Sigmoid colon (tissue), 7 donors: Measurements from ENCODE around the gene UNC93B1. TPM values are rescaled to one million over a fixed set of nuclear protein-coding genes. Genes with fewer than 3 reads are reported as not detected.

ENCODE experiments used
- DNase-seq: peaks from one replicate; pipeline ENCODE4 v3.0.0-alpha.2; 2019
- H3K27ac ChIP-seq, 4 donors: fragments of 200-600 bp; sonication (generic); one replicate each; pipeline ENCODE4 v1.5.1; 2016 to 2019; ENCODE audit warnings: mild to moderate bottlenecking in 1 of 4
- H3K27me3 ChIP-seq, 3 donors: fragments of 200-600 bp; sonication (generic); one replicate each; pipeline ENCODE4 v1.5.1; 2019; ENCODE audit warnings: mild to moderate bottlenecking in 1 of 3
- H3K36me3 ChIP-seq, 4 donors: fragments of 200-600 bp; sonication (generic); one replicate each; pipeline ENCODE4 v1.5.1; 2016 to 2019
- H3K4me1 ChIP-seq, 4 donors: fragments of 200-600 bp; sonication (generic); one replicate each; pipeline ENCODE4 v1.5.1; 2017 to 2019
- H3K4me3 ChIP-seq, 4 donors: fragments of 200-600 bp; sonication (generic); one replicate each; pipeline ENCODE4 v1.5.1; 2017 to 2019; ENCODE audit warnings: mild to moderate bottlenecking in 2 of 4, moderate library complexity in 1 of 4
- H3K9me3 ChIP-seq, 4 donors: fragments of 200-600 bp in 3 of 4; sonication (generic) in 3 of 4; one replicate each; pipeline versions ENCODE4 v1.5.1 to v1.6.1; 2013 to 2019
- EP300 ChIP-seq, 4 donors: sonication (generic); formaldehyde crosslinking; IDR thresholded peaks; one replicate each; pipeline ENCODE4 v1.6.1; 2017; ENCODE audit warnings: antibody characterized with exemption in 4 of 4
- POLR2A ChIP-seq, 2 donors: fragments of 450-650 bp; IDR thresholded peaks; one replicate each; pipeline ENCODE4 v1.6.1; 2016; ENCODE audit warnings: antibody characterized with exemption in 2 of 2, mild to moderate bottlenecking in 2 of 2, moderate library complexity in 2 of 2
- POLR2AphosphoS5 ChIP-seq, 4 donors: sonication (generic); formaldehyde crosslinking; IDR thresholded peaks; one replicate each; pipeline ENCODE4 v1.6.1; 2017; ENCODE audit warnings: antibody characterized with exemption in 4 of 4
- WGBS, 2 donors: extraction: QIAGEN DNeasy Blood & Tissue Kit; methylation state at CpG; one replicate each; pipeline ENCODE4 v1.1.7; 2013; 5-methylcytosine and 5-hydroxymethylcytosine counted together
- intact Hi-C: fragments of 100-400 bp; cut with DNase I; formaldehyde crosslinking; loops from one replicate; pipeline ENCODE4 v1.15.1; 2023
- polyA plus RNA-seq, 3 donors: library from polyadenylated mRNA; stranded (reverse); fragments of 200-250 nt; gene quantifications; one replicate each; pipeline ENCODE4 v1.2.3, GENCODE V29; 2013
- total RNA-seq, 4 donors: library from RNA; depleted of rRNA; stranded (reverse); fragments of >200 nt; gene quantifications; one replicate each; pipeline ENCODE4 v1.1.0, GENCODE V29; 2016
- TF ChIP-seq, protein P1 (sequence below), 4 experiments: fragments of 450-650 bp in 3 of 4; fragments of 200-600 bp in 1 of 4; IDR thresholded peaks; one replicate each; pipeline ENCODE4 v1.5.1; 2016 to 2019; ENCODE audit warnings: antibody characterized with exemption in 4 of 4, mild to moderate bottlenecking in 3 of 4, moderate library complexity in 2 of 4
- donor health status: healthy with polysubstance abuse.
- donor health status: Bipolar disorder and iron deficiency.
- donor health status: healthy.

Gene UNC93B1
- total and polyA plus RNA-seq, 7 donors = 11.4 to 52.7 (median 25.0) TPM

DNA sequence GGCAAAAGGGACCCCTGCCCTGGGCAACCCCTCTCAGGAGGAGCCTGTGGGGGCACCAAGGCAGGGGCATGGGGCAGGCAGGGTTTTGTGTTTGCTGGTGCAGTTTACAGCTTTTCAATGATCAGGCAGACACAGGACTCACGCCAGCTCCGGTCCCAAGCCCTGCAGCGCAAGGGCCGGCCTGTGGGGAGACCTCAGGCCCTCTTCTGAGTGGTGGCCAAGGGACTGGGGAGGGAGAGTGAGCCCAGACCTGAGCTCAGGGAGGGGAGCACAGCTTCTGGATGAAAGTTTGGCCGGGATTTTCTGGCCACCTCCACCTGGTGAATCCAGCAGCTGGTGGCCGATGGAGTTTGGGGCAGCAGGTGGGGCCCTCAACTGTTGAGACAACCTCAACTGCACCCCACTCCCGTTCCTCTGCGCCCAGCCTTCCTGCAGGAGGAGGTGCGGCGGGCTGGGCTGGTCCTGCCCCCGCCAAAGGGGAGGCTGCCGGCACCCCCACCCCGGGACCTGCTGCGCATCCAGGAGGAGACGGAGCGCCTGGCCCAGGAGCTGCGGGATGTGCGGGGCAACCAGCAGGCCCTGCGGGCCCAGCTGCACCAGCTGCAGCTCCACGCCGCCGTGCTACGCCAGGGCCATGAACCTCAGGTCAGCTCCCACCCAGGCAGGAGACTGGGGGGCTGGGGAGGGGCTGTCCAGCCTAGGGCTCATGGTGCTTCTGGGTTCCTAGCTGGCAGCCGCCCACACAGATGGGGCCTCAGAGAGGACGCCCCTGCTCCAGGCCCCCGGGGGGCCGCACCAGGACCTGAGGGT lies 38.5 kb upstream of the UNC93B1 start:
- peaks cover 0 to 53% (median 41%) of the 10 kb centered on the region in 4 donors for H3K4me1 ChIP-seq
- TF ChIP-seq EP300 (IDR thresholded peaks at IDR 0.05) (no peak), POLR2A (IDR thresholded peaks at IDR 0.05) (no peak), POLR2AphosphoS5 (IDR thresholded peaks at IDR 0.05) (no peak)
- TF ChIP-seq, protein P1, sequence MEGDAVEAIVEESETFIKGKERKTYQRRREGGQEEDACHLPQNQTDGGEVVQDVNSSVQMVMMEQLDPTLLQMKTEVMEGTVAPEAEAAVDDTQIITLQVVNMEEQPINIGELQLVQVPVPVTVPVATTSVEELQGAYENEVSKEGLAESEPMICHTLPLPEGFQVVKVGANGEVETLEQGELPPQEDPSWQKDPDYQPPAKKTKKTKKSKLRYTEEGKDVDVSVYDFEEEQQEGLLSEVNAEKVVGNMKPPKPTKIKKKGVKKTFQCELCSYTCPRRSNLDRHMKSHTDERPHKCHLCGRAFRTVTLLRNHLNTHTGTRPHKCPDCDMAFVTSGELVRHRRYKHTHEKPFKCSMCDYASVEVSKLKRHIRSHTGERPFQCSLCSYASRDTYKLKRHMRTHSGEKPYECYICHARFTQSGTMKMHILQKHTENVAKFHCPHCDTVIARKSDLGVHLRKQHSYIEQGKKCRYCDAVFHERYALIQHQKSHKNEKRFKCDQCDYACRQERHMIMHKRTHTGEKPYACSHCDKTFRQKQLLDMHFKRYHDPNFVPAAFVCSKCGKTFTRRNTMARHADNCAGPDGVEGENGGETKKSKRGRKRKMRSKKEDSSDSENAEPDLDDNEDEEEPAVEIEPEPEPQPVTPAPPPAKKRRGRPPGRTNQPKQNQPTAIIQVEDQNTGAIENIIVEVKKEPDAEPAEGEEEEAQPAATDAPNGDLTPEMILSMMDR (IDR thresholded peaks at IDR 0.05) = no peak
- intact Hi-C loops = no loop called here
- DNase-seq = peak; percentile 62
- H3K4me3 ChIP-seq = no peak overlapping the region
- 92 to 93% methylated on average over 27 of the region's 27 CpGs for WGBS, 2 donors
- H3K27me3 ChIP-seq = no peaks in the 10 kb centered on the region
- H3K9me3 ChIP-seq = no peaks in the 10 kb centered on the region
- H3K27ac ChIP-seq = peak overlapping the region; percentile 28 to 91 (median 88)
- H3K36me3 ChIP-seq = peaks cover 0 to 48% (median 28%) of the 10 kb centered on the region in 4 donors

DNA sequence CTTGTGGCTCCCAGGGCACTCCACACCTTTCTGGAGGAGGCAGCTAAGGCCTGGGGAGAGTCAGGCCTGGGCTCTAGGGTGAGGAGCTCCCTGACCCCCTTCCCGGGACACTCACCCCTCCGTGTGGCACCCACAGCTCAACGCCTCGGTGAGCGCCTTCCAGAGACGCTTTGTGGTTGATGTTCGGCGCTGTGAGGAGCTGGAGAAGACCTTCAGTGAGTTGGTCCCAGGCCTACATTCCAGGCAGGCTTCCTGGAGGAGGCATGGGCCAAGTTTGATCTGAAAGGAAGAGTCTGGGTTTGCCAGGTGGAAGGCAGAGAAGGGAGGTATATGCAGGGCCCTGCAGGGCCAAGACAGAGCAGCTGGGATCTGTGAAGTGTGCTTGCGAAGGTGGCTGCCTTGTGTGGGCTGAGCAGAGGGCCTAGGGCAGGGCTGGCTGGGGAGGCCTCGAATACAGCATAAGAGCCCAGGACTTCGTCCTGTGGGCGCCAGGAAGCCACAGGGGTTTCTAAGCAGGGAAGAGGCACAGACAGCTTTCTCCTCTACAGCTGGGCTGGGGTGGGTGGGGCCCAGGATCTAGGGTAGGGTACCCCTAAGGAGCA lies 37.8 kb upstream of the UNC93B1 start:
- H3K9me3 ChIP-seq = no peaks in the 10 kb centered on the region
- H3K27ac ChIP-seq = peak overlapping the region; percentile 86 to 91 (median 90)
- TF ChIP-seq, protein P1 (IDR thresholded peaks at IDR 0.05) = no peak
- TF ChIP-seq POLR2A (IDR thresholded peaks at IDR 0.05) (no peak), POLR2AphosphoS5 (IDR thresholded peaks at IDR 0.05) (no peak), EP300 (IDR thresholded peaks at IDR 0.05) (no peak)
- H3K27me3 ChIP-seq = no peaks in the 10 kb centered on the region
- H3K36me3 ChIP-seq = peaks cover 0 to 48% (median 28%) of the 10 kb centered on the region in 4 donors
- no peak overlapping the region for H3K4me3 ChIP-seq
- intact Hi-C loops = loop anchor here (2.0 kb wide), 2 partner anchors 79 to 171 kb away; partner anchors contain the start of genes CHKA and KMT5B
- peaks cover 0 to 56% (median 44%) of the 10 kb centered on the region in 4 donors for H3K4me1 ChIP-seq
- 80 to 85% methylated on average over 12 of the region's 12 CpGs for WGBS, 2 donors
- DNase-seq = peak; percentile 62

DNA sequence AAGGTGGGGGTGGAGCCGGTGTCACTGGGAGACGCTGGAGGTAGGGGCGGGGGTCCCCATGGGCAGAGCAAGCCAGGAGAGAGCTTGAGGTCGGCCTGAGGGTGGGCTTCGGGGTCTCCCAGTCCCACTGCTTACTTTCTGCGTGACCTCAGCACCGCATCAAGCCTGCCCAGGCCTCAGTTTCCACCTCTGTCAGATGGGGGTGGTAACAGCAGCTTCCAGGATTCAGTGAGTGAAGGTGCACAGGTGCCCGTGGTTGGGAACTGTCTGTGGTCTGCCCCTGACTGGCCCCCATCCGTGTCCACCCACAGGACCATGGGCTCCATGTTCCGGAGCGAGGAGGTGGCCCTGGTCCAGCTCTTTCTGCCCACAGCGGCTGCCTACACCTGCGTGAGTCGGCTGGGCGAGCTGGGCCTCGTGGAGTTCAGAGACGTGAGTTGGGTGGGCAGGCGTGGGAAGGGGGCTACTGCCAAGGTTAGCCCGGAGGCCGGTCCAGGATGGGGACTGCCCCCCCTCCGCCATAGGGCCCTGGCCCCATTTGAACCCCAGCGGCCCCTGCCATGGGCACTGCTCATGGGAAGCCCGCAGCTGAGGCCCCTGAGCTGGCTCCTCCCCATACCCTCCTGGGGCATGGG lies 37.2 kb upstream of the UNC93B1 start:
- H3K27me3 ChIP-seq = no peaks in the 10 kb centered on the region
- TF ChIP-seq EP300 (IDR thresholded peaks at IDR 0.05) (no peak), POLR2A (IDR thresholded peaks at IDR 0.05) (no peak), POLR2AphosphoS5 (IDR thresholded peaks at IDR 0.05) (no peak)
- TF ChIP-seq, protein P1 (IDR thresholded peaks at IDR 0.05) = no peak
- H3K4me3 ChIP-seq = peak overlapping the region; percentile 67 to 84 (median 75)
- no peaks in the 10 kb centered on the region for H3K9me3 ChIP-seq
- peak overlapping the region; percentile 86 to 91 (median 90) for H3K27ac ChIP-seq
- WGBS, 2 donors = 80 to 81% methylated on average over 23 of the region's 23 CpGs
- peaks cover 0 to 56% (median 44%) of the 10 kb centered on the region in 4 donors for H3K4me1 ChIP-seq
- peaks cover 0 to 52% (median 25%) of the 10 kb centered on the region in 4 donors for H3K36me3 ChIP-seq
- intact Hi-C loops = loop anchor here (2.0 kb wide), 2 partner anchors 80 to 172 kb away; partner anchors contain the start of genes CHKA and KMT5B
- peak; percentile 72 for DNase-seq

DNA sequence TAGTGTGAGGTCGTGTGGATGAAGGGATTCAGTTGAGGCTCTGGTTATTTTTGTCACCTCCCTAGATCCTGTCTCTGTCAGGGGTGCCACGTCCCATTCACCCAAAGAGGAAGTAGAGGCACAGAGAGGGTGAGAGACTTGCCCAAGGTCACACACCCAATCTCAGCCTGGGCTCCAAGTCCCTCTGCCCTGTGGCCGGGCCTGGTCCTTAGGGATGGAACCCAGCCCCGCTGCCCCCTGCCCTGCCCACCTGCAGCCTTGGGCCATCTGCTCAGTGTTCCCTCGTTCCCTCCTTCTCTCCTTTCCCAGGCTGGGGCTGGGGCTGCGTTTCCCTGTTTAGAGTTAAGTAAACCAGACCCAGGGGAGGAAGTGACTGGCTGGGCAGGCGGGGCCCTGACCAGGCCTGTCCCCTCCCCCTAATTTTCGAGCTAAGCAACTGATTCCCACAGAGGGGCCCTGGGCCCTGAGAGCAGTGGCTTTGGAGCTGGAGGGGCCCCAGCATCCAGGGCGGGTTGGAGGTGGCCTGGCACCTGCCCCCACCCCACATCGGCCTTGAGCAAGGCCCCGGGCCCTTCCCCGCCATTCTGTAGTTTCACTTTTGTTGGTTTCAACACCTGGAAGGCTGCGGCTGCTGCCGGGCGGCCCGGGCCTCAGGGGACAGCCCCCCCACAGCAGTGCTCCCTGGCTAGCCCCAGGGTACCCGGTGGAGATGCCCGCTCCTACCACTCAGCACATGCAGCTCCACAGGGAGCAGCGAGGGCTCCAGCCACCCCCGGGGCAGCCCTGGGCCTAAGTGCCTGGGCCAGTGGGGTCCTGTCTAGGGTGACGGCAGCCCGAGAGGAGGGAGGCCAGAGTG lies 36.4 kb upstream of the UNC93B1 start:
- H3K4me3 ChIP-seq = peak overlapping the region; percentile 67 to 84 (median 75)
- peak overlapping the region; percentile 86 to 91 (median 90) for H3K27ac ChIP-seq
- intact Hi-C loops = loop anchor here (2.0 kb wide), 2 partner anchors 80 to 172 kb away; partner anchors contain the start of genes CHKA and KMT5B
- WGBS, 2 donors = 7% methylated on average over 22 of the region's 22 CpGs
- H3K36me3 ChIP-seq = peaks cover 0 to 49% (median 25%) of the 10 kb centered on the region in 4 donors
- no peaks in the 10 kb centered on the region for H3K9me3 ChIP-seq
- TF ChIP-seq POLR2AphosphoS5 (IDR thresholded peaks at IDR 0.05) (peak in 3 of 4 donors; percentile 53 to 61 (median 61)), EP300 (IDR thresholded peaks at IDR 0.05) (no peak)
- DNase-seq = peak; percentile 88
- peaks cover 0 to 56% (median 44%) of the 10 kb centered on the region in 4 donors for H3K4me1 ChIP-seq
- no peaks in the 10 kb centered on the region for H3K27me3 ChIP-seq
